Measurements from ENCODE around the gene GMDS. TPM values are rescaled to one million over a fixed set of nuclear protein-coding genes. Genes with fewer than 3 reads are reported as not detected.

The GMDS gene
- total RNA-seq, 1 experiment from 2014 or later, result 7.9 TPM

DNA sequence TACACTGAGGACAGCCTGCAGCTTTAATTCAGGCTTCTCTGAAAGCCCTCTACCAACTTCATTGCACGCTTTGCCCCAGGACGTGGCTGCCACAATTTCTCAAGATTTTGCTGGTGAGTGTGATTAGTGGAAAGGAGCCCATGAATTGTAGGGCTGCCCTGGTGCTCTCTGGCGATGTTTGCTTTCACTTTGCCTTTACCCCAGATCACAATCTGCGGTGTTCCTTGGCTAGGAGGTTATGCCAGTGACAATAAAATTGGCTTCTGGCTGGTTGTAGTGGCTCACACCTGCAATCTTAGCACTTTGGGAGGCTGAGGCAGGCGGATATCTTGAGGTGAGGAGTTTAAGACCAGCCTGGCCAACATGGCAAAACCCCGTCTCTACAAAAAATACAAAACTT, 496.4 kb downstream of the GMDS start:
- no peaks in the 10 kb centered on the region for H3K27me3 ChIP-seq (replicated peaks)
- H3K4me1 ChIP-seq (replicated peaks), result peaks cover 34% of the 10 kb centered on the region
- H3K9me3 ChIP-seq (replicated peaks), result no peaks in the 10 kb centered on the region
- no peak overlapping the region; the same call in 1 of the 2 replicates for H3K27ac ChIP-seq
- peak overlapping the region; percentile 12 for H3K4me3 ChIP-seq
- H3K36me3 ChIP-seq, result no peaks in the 10 kb centered on the region
- no peak for DNase-seq (ENCODE audit: low read depth in 1 of 2, low spot score in 2 of 2)

- H3K4me3 ChIP-seq, result no peak overlapping the region
- peak in 1 of 2 experiments; percentile 68 for DNase-seq (ENCODE audit: low read depth in 1 of 2, low spot score in 2 of 2)
- H3K27me3 ChIP-seq (replicated peaks), result no peaks in the 10 kb centered on the region
- no peaks in the 10 kb centered on the region for H3K36me3 ChIP-seq
- H3K27ac ChIP-seq, result peak overlapping the region; percentile 51
- peaks cover 34% of the 10 kb centered on the region for H3K4me1 ChIP-seq (replicated peaks)
- H3K9me3 ChIP-seq (replicated peaks), result no peaks in the 10 kb centered on the region
Measured at GRCh38 chr6:1747531-1747930, 497.9 kb downstream of the GMDS start.

GRCh38 chr6:1747003-1747402, 498.4 kb downstream of the GMDS start:
- H3K4me3 ChIP-seq, result no peak overlapping the region
- H3K4me1 ChIP-seq (replicated peaks), result peaks cover 34% of the 10 kb centered on the region
- H3K27me3 ChIP-seq (replicated peaks), result no peaks in the 10 kb centered on the region
- H3K9me3 ChIP-seq (replicated peaks), result no peaks in the 10 kb centered on the region
- H3K27ac ChIP-seq, result peak overlapping the region; percentile 27; the same call in 1 of the 2 replicates
- peak in 1 of 2 experiments; percentile 35 for DNase-seq (ENCODE audit: low read depth in 1 of 2, low spot score in 2 of 2)
- H3K36me3 ChIP-seq, result no peaks in the 10 kb centered on the region

DNA sequence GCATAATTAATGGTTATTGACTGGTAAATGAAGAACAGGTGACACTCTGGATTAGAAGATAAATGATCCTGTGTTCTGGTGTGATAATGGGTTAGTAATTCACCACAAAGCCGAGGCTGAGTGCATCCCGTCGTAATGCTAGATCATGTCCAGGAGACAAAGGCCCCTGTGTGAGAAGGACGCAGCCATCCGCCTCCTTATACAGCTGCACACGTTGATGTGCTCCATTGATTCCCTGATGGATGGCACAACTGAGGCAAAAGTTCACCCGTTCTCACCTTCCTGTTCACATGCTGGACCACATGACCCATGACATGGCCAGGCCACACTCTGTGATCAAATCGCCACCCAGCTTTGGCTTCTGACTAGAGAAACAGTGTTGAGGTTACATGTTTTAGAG, 499.6 kb downstream of the GMDS start:
- Histone ChIP-seq H3K27me3 (replicated peaks) (no peaks in the 10 kb centered on the region), H3K27ac (no peak overlapping the region), H3K4me3 (no peak overlapping the region), H3K4me1 (replicated peaks) (peaks cover 34% of the 10 kb centered on the region), H3K36me3 (no peaks in the 10 kb centered on the region), H3K9me3 (replicated peaks) (no peaks in the 10 kb centered on the region)
- DNase-seq (ENCODE audit: low read depth in 1 of 2, low spot score in 2 of 2), result no peak

DNA sequence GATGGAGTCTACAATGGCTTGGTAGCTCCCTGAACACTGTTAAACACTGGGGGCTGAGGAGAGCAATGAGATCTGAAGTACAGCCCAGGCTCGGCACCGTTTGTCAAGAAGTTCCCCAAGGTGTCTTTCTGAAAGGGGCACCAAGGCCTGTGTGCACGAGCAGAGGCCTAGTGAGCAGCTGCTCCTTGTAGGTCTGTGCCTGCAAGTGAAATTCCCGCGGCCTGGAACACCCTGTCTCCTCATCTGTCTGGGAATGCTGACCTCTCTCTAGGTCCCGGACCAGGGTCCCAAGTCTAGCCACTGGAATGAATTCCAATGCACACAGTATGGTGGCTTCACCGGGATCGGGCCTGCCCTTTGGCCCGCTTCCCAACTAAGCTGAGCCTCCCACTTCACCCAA, 500.9 kb downstream of the GMDS start:
- no peak overlapping the region for H3K27ac ChIP-seq
- H3K4me3 ChIP-seq, result no peak overlapping the region
- H3K4me1 ChIP-seq (replicated peaks), result peaks cover 34% of the 10 kb centered on the region
- no peaks in the 10 kb centered on the region for H3K36me3 ChIP-seq
- no peaks in the 10 kb centered on the region for H3K9me3 ChIP-seq (replicated peaks)
- DNase-seq (ENCODE audit: low read depth in 1 of 2, low spot score in 2 of 2), result no peak
- no peaks in the 10 kb centered on the region for H3K27me3 ChIP-seq (replicated peaks)

- Histone ChIP-seq H3K4me3 (no peak overlapping the region), H3K4me1 (replicated peaks) (no peaks in the 10 kb centered on the region), H3K27ac (no peak overlapping the region), H3K27me3 (replicated peaks) (no peaks in the 10 kb centered on the region), H3K9me3 (replicated peaks) (no peaks in the 10 kb centered on the region), H3K36me3 (no peaks in the 10 kb centered on the region)
- no peak for DNase-seq (ENCODE audit: low read depth in 1 of 2, low spot score in 2 of 2)
Measured at GRCh38 chr6:1739680-1740079, 505.7 kb downstream of the GMDS start.

DNA sequence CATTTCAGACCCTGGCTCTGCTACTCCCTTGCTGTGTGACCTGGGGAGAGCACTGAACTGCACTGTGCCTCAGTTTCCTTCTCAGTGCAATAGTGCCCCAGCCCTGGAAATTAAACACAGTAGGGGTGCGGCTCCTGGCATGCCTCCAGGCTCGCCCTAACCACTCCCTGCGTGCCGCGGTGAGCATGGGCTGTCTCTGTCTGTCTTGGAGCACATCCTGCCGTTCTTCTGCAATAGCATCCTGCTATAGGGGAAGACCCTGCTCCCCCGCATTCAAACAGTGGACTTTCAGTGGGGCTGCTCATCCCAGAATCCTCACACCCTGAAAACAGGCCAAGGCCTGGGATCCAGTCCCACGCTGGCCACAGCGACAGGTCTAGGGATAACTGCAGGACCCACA, 506.2 kb downstream of the GMDS start:
- Histone ChIP-seq H3K9me3 (replicated peaks) (no peaks in the 10 kb centered on the region), H3K27me3 (replicated peaks) (no peaks in the 10 kb centered on the region), H3K4me3 (no peak overlapping the region), H3K4me1 (replicated peaks) (no peaks in the 10 kb centered on the region), H3K27ac (no peak overlapping the region), H3K36me3 (no peaks in the 10 kb centered on the region)
- no peak for DNase-seq (ENCODE audit: low read depth in 1 of 2, low spot score in 2 of 2)

- H3K4me3 ChIP-seq, result no peak overlapping the region
- DNase-seq (ENCODE audit: low read depth in 1 of 2, low spot score in 2 of 2), result no peak
- H3K4me1 ChIP-seq (replicated peaks), result no peaks in the 10 kb centered on the region
- H3K9me3 ChIP-seq (replicated peaks), result no peaks in the 10 kb centered on the region
- no peaks in the 10 kb centered on the region for H3K27me3 ChIP-seq (replicated peaks)
- H3K27ac ChIP-seq, result no peak overlapping the region
- H3K36me3 ChIP-seq, result no peaks in the 10 kb centered on the region
Measured at GRCh38 chr6:1738558-1739081, 506.8 kb downstream of the GMDS start.

DNA sequence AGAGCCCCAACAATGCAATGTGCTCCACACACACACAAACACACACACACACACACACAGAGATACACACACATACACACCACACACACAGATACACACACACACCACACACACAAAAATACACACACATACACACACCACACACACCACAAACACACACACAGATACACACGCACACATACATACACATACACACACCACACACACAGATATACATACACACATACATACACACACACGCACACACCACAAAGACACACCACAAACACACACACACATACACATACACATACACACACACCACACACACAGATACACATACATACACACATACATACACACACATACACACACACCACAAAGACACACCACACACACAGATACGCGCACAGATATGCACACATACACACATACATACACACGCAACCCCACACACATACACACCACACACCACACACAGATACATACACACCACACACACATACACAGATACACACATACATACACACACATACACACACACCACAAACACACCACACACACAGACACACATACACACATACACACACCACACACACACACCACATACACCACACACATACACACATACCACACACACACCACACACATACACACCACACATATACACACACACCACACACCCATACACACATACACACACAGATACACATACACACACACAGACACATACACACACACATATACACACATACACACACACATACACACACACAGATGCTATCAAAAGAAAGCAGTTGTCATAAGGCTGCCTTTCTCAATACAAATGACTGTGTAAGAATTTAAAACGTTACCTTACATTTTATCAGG, 507.7 kb downstream of the GMDS start:
- no peaks in the 10 kb centered on the region for H3K27me3 ChIP-seq (replicated peaks)
- peaks cover under 1% of the 10 kb centered on the region; the same call in 1 of the 2 replicates for H3K4me1 ChIP-seq (replicated peaks)
- no peak for DNase-seq (ENCODE audit: low read depth in 1 of 2, low spot score in 2 of 2)
- no peaks in the 10 kb centered on the region for H3K9me3 ChIP-seq (replicated peaks)
- no peak overlapping the region for H3K27ac ChIP-seq
- H3K36me3 ChIP-seq, result no peaks in the 10 kb centered on the region
- H3K4me3 ChIP-seq, result no peak overlapping the region

- H3K27ac ChIP-seq, result no peak overlapping the region
- H3K27me3 ChIP-seq (replicated peaks), result no peaks in the 10 kb centered on the region
- H3K9me3 ChIP-seq (replicated peaks), result no peaks in the 10 kb centered on the region
- H3K4me1 ChIP-seq (replicated peaks), result peaks cover 9% of the 10 kb centered on the region
- no peak for DNase-seq (ENCODE audit: low read depth in 1 of 2, low spot score in 2 of 2)
- no peak overlapping the region for H3K4me3 ChIP-seq
- no peaks in the 10 kb centered on the region for H3K36me3 ChIP-seq
Measured at GRCh38 chr6:1736346-1737105, 508.9 kb downstream of the GMDS start.

GRCh38 chr6:1735239-1735803, 510.1 kb downstream of the GMDS start:
- Histone ChIP-seq H3K4me3 (no peak overlapping the region), H3K4me1 (replicated peaks) (peaks cover 9% of the 10 kb centered on the region), H3K9me3 (replicated peaks) (no peaks in the 10 kb centered on the region), H3K27ac (no peak overlapping the region), H3K27me3 (replicated peaks) (no peaks in the 10 kb centered on the region), H3K36me3 (no peaks in the 10 kb centered on the region)
- DNase-seq (ENCODE audit: low read depth in 1 of 2, low spot score in 2 of 2), result no peak

DNA sequence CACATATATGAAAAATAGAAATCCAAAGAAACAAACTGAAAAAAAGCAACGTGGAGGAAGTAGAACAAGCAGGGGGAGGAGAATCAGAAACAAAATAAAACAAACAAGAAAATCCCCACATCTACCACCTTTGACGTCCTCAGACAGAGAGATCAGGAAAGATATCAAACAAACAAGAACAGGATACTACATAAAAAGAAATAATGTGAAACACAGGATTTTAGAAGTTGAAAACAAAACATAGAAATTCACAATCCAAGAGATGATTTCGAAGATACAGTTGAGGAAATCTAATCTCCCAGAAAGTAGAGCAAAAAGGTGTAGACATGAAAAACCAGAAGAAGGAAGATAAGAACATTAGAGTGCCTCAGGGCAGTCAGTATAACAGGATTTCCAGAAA, 514.5 kb downstream of the GMDS start:
- DNase-seq (ENCODE audit: low read depth in 1 of 2, low spot score in 2 of 2), result no peak
- no peak overlapping the region for H3K27ac ChIP-seq
- peaks cover 20% of the 10 kb centered on the region for H3K4me1 ChIP-seq (replicated peaks)
- H3K27me3 ChIP-seq (replicated peaks), result no peaks in the 10 kb centered on the region
- H3K4me3 ChIP-seq, result no peak overlapping the region
- no peaks in the 10 kb centered on the region for H3K36me3 ChIP-seq
- H3K9me3 ChIP-seq (replicated peaks), result no peaks in the 10 kb centered on the region

DNA sequence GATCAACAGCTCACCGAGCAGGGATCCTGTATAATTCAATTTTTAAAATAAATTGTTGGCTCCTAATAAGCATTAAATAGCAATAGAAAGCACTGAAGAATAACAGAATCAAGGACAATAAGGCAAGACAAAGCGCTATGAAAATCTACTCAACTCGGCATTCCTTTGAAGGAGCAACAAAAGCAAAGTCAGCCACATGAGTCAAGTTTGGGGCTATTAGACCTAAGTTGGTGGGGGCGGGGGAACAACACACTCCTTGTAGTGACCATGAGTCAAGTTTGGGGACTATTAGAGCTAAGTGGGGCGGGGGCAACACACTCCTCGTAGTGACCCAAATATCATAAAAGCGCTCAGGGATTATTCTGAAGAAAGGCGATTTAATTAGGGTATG, 515.7 kb downstream of the GMDS start:
- Histone ChIP-seq H3K9me3 (replicated peaks) (no peaks in the 10 kb centered on the region), H3K4me1 (replicated peaks) (peaks cover 23% of the 10 kb centered on the region), H3K27me3 (replicated peaks) (no peaks in the 10 kb centered on the region), H3K4me3 (no peak overlapping the region), H3K27ac (no peak overlapping the region), H3K36me3 (no peaks in the 10 kb centered on the region)
- no peak for DNase-seq (ENCODE audit: low read depth in 1 of 2, low spot score in 2 of 2)
